Osteoblast (primary cell): ENCODE results near the gene WDR45. TPM values are rescaled to one million over a fixed set of nuclear protein-coding genes. Genes with fewer than 3 reads are reported as not detected.

Experiments used
- small RNA-seq: library from RNA; depleted of rRNA; stranded (forward); fragments of <200 nt; gene quantifications from one replicate; pipeline ENCODE3, GENCODE V24; 2012
- total RNA-seq: library from RNA; depleted of rRNA; stranded (reverse); fragments of >200 nt; gene quantifications from 2 replicates; pipeline ENCODE4 v1.2.3, GENCODE V29; 2012

The WDR45 gene
- total RNA-seq, 1 donor, result 86.5 TPM

Small RNA genes lying within 50 kb of the gene (small RNA-seq; reads per million reads assigned to genes)
- gene RNU4-52P, result not detected

Other genes with a start within 250 kb of the WDR45 start
- not detected in 2 replicates for gene PCSK1N, start 244.3 kb downstream of the WDR45 start, total RNA-seq
- 20.6 and 24.2 TPM in 2 replicates for gene TIMM17B, start 182.1 kb downstream of the WDR45 start, total RNA-seq
- gene PQBP1, start 182.0 kb downstream of the WDR45 start, total RNA-seq, result 32.9 and 33.6 TPM in 2 replicates
- 15.3 and 15.6 TPM in 2 replicates for gene SLC35A2, start 168.2 kb downstream of the WDR45 start, total RNA-seq
- gene PIM2, start 160.9 kb downstream of the WDR45 start, total RNA-seq, result 4.3 and 4.7 TPM in 2 replicates
- 31.2 and 33.7 TPM in 2 replicates for gene OTUD5, start 122.3 kb downstream of the WDR45 start, total RNA-seq
- gene KCND1, start 108.0 kb downstream of the WDR45 start, total RNA-seq, result 0.29 and 0.36 TPM in 2 replicates
- 14.4 and 15.6 TPM in 2 replicates for gene GRIPAP1, start 77.6 kb downstream of the WDR45 start, total RNA-seq
- 36.2 and 46.7 TPM in 2 replicates for gene TFE3, start 36.5 kb downstream of the WDR45 start, total RNA-seq
- 1.1 and 1.2 TPM in 2 replicates for gene CCDC120, start 20.9 kb downstream of the WDR45 start, total RNA-seq
- 12.3 and 15.6 TPM in 2 replicates for gene PRAF2, start 5.9 kb downstream of the WDR45 start, total RNA-seq
- gene GPKOW, start 43.8 kb upstream of the WDR45 start, total RNA-seq, result 12.4 and 14.1 TPM in 2 replicates
- gene MAGIX, start 82.9 kb upstream of the WDR45 start, total RNA-seq, result 1.2 and 1.8 TPM in 2 replicates
- 19.7 and 21.0 TPM in 2 replicates for gene PLP2, start 92.0 kb upstream of the WDR45 start, total RNA-seq
- 6.9 and 7.7 TPM in 2 replicates for gene PRICKLE3, start 106.5 kb upstream of the WDR45 start, total RNA-seq
- gene SYP, start 120.3 kb upstream of the WDR45 start, total RNA-seq, result 0.29 and 0.36 TPM in 2 replicates
- gene CACNA1F, start 153.5 kb upstream of the WDR45 start, total RNA-seq, result not detected in 2 replicates
- 13.3 and 15.6 TPM in 2 replicates for gene CCDC22, start 155.6 kb upstream of the WDR45 start, total RNA-seq
- not detected in 2 replicates for gene FOXP3, start 184.8 kb upstream of the WDR45 start, total RNA-seq
- gene PPP1R3F, start 189.9 kb upstream of the WDR45 start, total RNA-seq, result 3.2 and 4.0 TPM in 2 replicates
- gene GAGE10, start 223.8 kb upstream of the WDR45 start, total RNA-seq, result not detected in 2 replicates
- not detected in 2 replicates for gene GAGE12J, start 242.2 kb upstream of the WDR45 start, total RNA-seq